Osteoblast (primary cell): ENCODE results near the gene ZIM2. TPM values are rescaled to one million over a fixed set of nuclear protein-coding genes. Genes with fewer than 3 reads are reported as not detected.
"Not testable (repeated sequence)": the region's sequence is repeated elsewhere in the genome, so short reads cannot be mapped to it uniquely, and the experiment has no call there.

ENCODE experiments used
- DNase-seq: peaks from one replicate; pipeline ENCODE4 v3.0.0; 2011; ENCODE audit warnings: low spot score, mixed read lengths; ENCODE audit not compliant: insufficient read length; ENCODE audit errors: missing footprints
- H2AFZ ChIP-seq: 2 replicates; pipeline ENCODE4 v1.6.0; 2011; ENCODE audit warnings: mild to moderate bottlenecking, low read length
- H3K27ac ChIP-seq: 2 replicates; pipeline ENCODE4 v1.5.1; 2011; ENCODE audit warnings: mild to moderate bottlenecking, low read depth, low read length, moderate library complexity
- H3K27me3 ChIP-seq: 2 replicates; pipeline ENCODE4 v1.6.0; 2012; ENCODE audit warnings: mild to moderate bottlenecking, control low read depth, inconsistent platforms, low read length, moderate library complexity; ENCODE audit not compliant: insufficient read depth
- H3K36me3 ChIP-seq: 2 replicates; pipeline ENCODE4 v1.5.1; 2011; ENCODE audit warnings: mild to moderate bottlenecking, low read length, control low read depth, moderate library complexity; ENCODE audit not compliant: insufficient read depth
- H3K4me1 ChIP-seq: 2 replicates; pipeline ENCODE4 v1.5.1; 2011; ENCODE audit warnings: mild to moderate bottlenecking, low read length, control low read depth, moderate library complexity; ENCODE audit not compliant: insufficient read depth
- H3K4me2 ChIP-seq: 2 replicates; pipeline ENCODE4 v1.6.0; 2011; ENCODE audit warnings: mild to moderate bottlenecking, low read length; ENCODE audit not compliant: insufficient read depth
- H3K4me3 ChIP-seq: fragments of 200-600 bp; sonication (generic); 3 replicates; pipeline ENCODE4 v1.5.1; 2012; ENCODE audit warnings: mild to moderate bottlenecking, low read length, inconsistent platforms; ENCODE audit not compliant: insufficient read depth
- H3K79me2 ChIP-seq: 2 replicates; pipeline ENCODE4 v1.6.0; 2012; ENCODE audit warnings: mild to moderate bottlenecking, low read length, control low read depth, inconsistent platforms; ENCODE audit not compliant: insufficient read depth
- H3K9me3 ChIP-seq: 2 replicates; pipeline ENCODE4 v1.5.1; 2011; ENCODE audit warnings: low read depth, low read length, control low read depth
- H4K20me1 ChIP-seq: 2 replicates; pipeline ENCODE4 v1.6.0; 2012; ENCODE audit warnings: mild to moderate bottlenecking, low read length, control low read depth; ENCODE audit not compliant: insufficient read depth
- CTCF ChIP-seq: IDR thresholded peaks from 2 replicates; pipeline ENCODE4 v1.5.1; 2011; ENCODE audit warnings: mild to moderate bottlenecking, low read depth, low read length, moderate library complexity; ENCODE audit errors: extremely low read depth
- total RNA-seq: library from RNA; depleted of rRNA; stranded (reverse); fragments of >200 nt; gene quantifications from 2 replicates; pipeline ENCODE4 v1.2.3, GENCODE V29; 2012

Gene ZIM2
- total RNA-seq, 1 donor: not detected

- H3K36me3 ChIP-seq: no peaks in the 10 kb centered on the region
- H3K79me2 ChIP-seq: no peaks in the 10 kb centered on the region
- H3K4me1 ChIP-seq: no peaks in the 10 kb centered on the region
- DNase-seq: no peak
- H2AFZ ChIP-seq: no peak overlapping the region
- no peaks in the 10 kb centered on the region for H3K9me3 ChIP-seq
- no peak overlapping the region for H3K4me2 ChIP-seq
- no peak overlapping the region for H3K27ac ChIP-seq
- no peak overlapping the region for H3K4me3 ChIP-seq
- TF ChIP-seq CTCF: no peak
- no peaks in the 10 kb centered on the region for H3K27me3 ChIP-seq
- H4K20me1 ChIP-seq: no peaks in the 10 kb centered on the region
These were observed 24.1 kb upstream of the ZIM2 start for GRCh38 chr19:56864443-56865125.

GRCh38 chr19:56862741-56863140, 22.2 kb upstream of the ZIM2 start:
- Histone ChIP-seq H2AFZ (no peak overlapping the region), H4K20me1 (no peaks in the 10 kb centered on the region), H3K4me2 (no peak overlapping the region), H3K4me1 (no peaks in the 10 kb centered on the region), H3K4me3 (no peak overlapping the region), H3K27me3 (no peaks in the 10 kb centered on the region), H3K36me3 (no peaks in the 10 kb centered on the region), H3K79me2 (no peaks in the 10 kb centered on the region), H3K9me3 (no peaks in the 10 kb centered on the region), H3K27ac (no peak overlapping the region)
- no peak for DNase-seq
- no peak for TF ChIP-seq CTCF

GRCh38 chr19:56860409-56860808, 19.9 kb upstream of the ZIM2 start:
- H2AFZ ChIP-seq, H3K27ac ChIP-seq, H3K27me3 ChIP-seq, H3K4me1 ChIP-seq, H3K4me3 ChIP-seq, H3K36me3 ChIP-seq, H3K9me3 ChIP-seq, H3K4me2 ChIP-seq, H4K20me1 ChIP-seq, DNase-seq, H3K79me2 ChIP-seq: not testable (repeated sequence)

- Histone ChIP-seq H3K4me2 (no peak overlapping the region), H3K27me3 (no peaks in the 10 kb centered on the region), H3K9me3 (no peaks in the 10 kb centered on the region), H2AFZ (no peak overlapping the region), H3K4me3 (no peak overlapping the region), H3K36me3 (no peaks in the 10 kb centered on the region), H3K27ac (no peak overlapping the region), H4K20me1 (no peaks in the 10 kb centered on the region), H3K79me2 (no peaks in the 10 kb centered on the region), H3K4me1 (no peaks in the 10 kb centered on the region)
- TF ChIP-seq CTCF: no peak
- no peak for DNase-seq
These were observed 17.5 kb upstream of the ZIM2 start for GRCh38 chr19:56858026-56858425.
